ENCODE measurements around the gene KANSL3.

DNA sequence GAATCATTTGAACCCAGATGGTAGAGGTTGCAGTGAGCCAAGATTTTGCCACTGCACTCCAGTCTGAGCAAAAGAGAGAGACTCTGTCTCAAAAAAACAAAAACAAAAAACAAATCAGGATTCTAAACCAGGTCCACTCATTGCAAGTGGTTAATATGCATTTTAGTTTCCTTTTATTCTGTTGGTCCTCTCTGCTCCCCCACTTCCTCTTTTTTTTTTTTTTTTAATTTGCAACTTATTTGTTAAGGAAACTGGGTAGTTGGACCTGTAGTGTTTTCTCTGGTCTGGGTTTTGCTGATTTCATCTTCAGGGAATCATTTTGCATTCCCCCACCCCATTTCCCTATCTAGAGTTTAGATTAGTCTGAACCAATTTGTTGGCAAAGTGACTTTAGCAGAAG is 18.4 kb upstream of the KANSL3 start:
- TF ChIP-seq, protein P1, sequence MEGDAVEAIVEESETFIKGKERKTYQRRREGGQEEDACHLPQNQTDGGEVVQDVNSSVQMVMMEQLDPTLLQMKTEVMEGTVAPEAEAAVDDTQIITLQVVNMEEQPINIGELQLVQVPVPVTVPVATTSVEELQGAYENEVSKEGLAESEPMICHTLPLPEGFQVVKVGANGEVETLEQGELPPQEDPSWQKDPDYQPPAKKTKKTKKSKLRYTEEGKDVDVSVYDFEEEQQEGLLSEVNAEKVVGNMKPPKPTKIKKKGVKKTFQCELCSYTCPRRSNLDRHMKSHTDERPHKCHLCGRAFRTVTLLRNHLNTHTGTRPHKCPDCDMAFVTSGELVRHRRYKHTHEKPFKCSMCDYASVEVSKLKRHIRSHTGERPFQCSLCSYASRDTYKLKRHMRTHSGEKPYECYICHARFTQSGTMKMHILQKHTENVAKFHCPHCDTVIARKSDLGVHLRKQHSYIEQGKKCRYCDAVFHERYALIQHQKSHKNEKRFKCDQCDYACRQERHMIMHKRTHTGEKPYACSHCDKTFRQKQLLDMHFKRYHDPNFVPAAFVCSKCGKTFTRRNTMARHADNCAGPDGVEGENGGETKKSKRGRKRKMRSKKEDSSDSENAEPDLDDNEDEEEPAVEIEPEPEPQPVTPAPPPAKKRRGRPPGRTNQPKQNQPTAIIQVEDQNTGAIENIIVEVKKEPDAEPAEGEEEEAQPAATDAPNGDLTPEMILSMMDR (IDR thresholded peaks at IDR 0.05) = no peak
- no peak for TF ChIP-seq ZFX (IDR thresholded peaks at IDR 0.05; ENCODE audit: borderline replicate concordance)
